K562 (cell line): ENCODE data around the gene HEPHL1. TPM values are rescaled to one million over a fixed set of nuclear protein-coding genes. Genes with fewer than 3 reads are reported as not detected.

Experiments
- CTBP1 ChIP-seq: fragments of 450-650 bp; IDR thresholded peaks from 2 replicates; pipeline ENCODE4 v1.6.1; 2016; ENCODE audit warnings: borderline replicate concordance
- IRF9 ChIP-seq: fragments of 450-650 bp; IDR thresholded peaks from 2 replicates; pipeline ENCODE4 v1.6.1; 2016; ENCODE audit warnings: missing biosample characterization, missing genetic modification characterization
- PKNOX1 ChIP-seq: fragments of 450-650 bp; IDR thresholded peaks from 2 replicates; pipeline ENCODE4 v1.6.1; 2016
- PRDM10 ChIP-seq: fragments of 450-650 bp; IDR thresholded peaks from 2 replicates; pipeline ENCODE4 v1.6.1; 2018; ENCODE audit not compliant: partially characterized antibody
- STAT6 ChIP-seq: sonication (generic); formaldehyde crosslinking; IDR thresholded peaks from 2 replicates; pipeline ENCODE4 v1.8.1; 2023; ENCODE audit warnings: mild to moderate bottlenecking, missing genetic modification reagents
- ZNF121 ChIP-seq: sonication (generic); formaldehyde crosslinking; conservative IDR thresholded peaks from 2 replicates; pipeline ENCODE4 v1.8.0; 2022; ENCODE audit warnings: missing genetic modification reagents
- ZNF277 ChIP-seq: fragments of 250-450 bp; sonication (Bioruptor Pico); IDR thresholded peaks from 2 replicates; pipeline ENCODE4 v1.8.0; 2022; ENCODE audit warnings: inconsistent platforms, mild to moderate bottlenecking, moderate library complexity, borderline replicate concordance
- ZNF41 ChIP-seq: fragments of 250-450 bp; sonication (Bioruptor Pico); conservative IDR thresholded peaks from 2 replicates; pipeline ENCODE4 v1.4.0; 2020; ENCODE audit warnings: mild to moderate bottlenecking
- ZNF551 ChIP-seq: fragments of 250-450 bp; sonication (Bioruptor Pico); IDR thresholded peaks from 2 replicates; pipeline ENCODE4 v1.5.0; 2021; ENCODE audit warnings: mild to moderate bottlenecking, moderate library complexity
- ZNF561 ChIP-seq: fragments of 450-650 bp; formaldehyde crosslinking; conservative IDR thresholded peaks from 2 replicates; pipeline ENCODE4 v1.4.0; 2020; ENCODE audit warnings: mild to moderate bottlenecking, moderate library complexity
- polyA plus RNA-seq, 8 experiments: library from polyadenylated mRNA; depleted of rRNA in 4 of 8; stranded (reverse) in 5 of 8; unstranded in 3 of 8; fragments of >200 nt; fragmentation: Nextera tagmentation in 2 of 8; fragmentation: Illumina TruSeq in 1 of 8; extraction: Ambion mirVana in 2 of 8; extraction: Trizol in 1 of 8; gene quantifications; 2 replicates each; pipeline versions ENCODE4 v1.2.1 to v1.2.3, GENCODE V29; 2011 to 2014; ENCODE audit warnings: inconsistent platforms in 1 of 8, missing spikeins in 1 of 8
- total RNA-seq, 7 experiments: library from RNA; depleted of rRNA in 6 of 7; stranded (reverse); fragments of >200 nt in 6 of 7; fragmentation: Illumina TruSeq in 2 of 7; extraction: Trizol in 2 of 7; gene quantifications; 2 replicates each; pipeline versions ENCODE4 v1.2.1 to v1.2.3, GENCODE V29; 2011 to 2021; ENCODE audit warnings: low replicate concordance in 1 of 7
- TF ChIP-seq, protein P1 (sequence below): fragments of 250-450 bp; sonication (Bioruptor Pico); IDR thresholded peaks from 2 replicates; pipeline ENCODE4 v1.5.0; 2022; ENCODE audit warnings: mild to moderate bottlenecking
- TF ChIP-seq, protein P2 (sequence below), 2 experiments: fragments of 450-650 bp in 1 of 2; sonication (generic) in 1 of 2; formaldehyde crosslinking; conservative IDR thresholded peaks; 2 replicates each; pipeline versions ENCODE4 v1.4.0 to v1.8.1; 2020 to 2022; ENCODE audit warnings: mild to moderate bottlenecking in 1 of 2, missing genetic modification reagents in 1 of 2

Gene HEPHL1
- total and polyA plus RNA-seq, 9 of the 15 experiments (the other 6 are each of a cell fraction or from before 2014, with no cell fraction given): 0.01 TPM; not detected in 8

GRCh38 chr11:94043241-94043640 is 22.1 kb downstream of the HEPHL1 start (continued):
- TF ChIP-seq ZNF277 (CRISPR knock-in tag) (no peak), ZNF41 (no peak), CTBP1 (no peak), STAT6 (no peak), ZNF561 (no peak), PKNOX1 (no peak), ZNF551 (no peak), ZNF121 (CRISPR knock-in tag) (no peak), PRDM10 (no peak), IRF9 (no peak)
- TF ChIP-seq, protein P1, sequence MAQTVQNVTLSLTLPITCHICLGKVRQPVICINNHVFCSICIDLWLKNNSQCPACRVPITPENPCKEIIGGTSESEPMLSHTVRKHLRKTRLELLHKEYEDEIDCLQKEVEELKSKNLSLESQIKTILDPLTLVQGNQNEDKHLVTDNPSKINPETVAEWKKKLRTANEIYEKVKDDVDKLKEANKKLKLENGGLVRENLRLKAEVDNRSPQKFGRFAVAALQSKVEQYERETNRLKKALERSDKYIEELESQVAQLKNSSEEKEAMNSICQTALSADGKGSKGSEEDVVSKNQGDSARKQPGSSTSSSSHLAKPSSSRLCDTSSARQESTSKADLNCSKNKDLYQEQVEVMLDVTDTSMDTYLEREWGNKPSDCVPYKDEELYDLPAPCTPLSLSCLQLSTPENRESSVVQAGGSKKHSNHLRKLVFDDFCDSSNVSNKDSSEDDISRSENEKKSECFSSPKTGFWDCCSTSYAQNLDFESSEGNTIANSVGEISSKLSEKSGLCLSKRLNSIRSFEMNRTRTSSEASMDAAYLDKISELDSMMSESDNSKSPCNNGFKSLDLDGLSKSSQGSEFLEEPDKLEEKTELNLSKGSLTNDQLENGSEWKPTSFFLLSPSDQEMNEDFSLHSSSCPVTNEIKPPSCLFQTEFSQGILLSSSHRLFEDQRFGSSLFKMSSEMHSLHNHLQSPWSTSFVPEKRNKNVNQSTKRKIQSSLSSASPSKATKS (CRISPR knock-in tag): no peak
- TF ChIP-seq, protein P2, sequence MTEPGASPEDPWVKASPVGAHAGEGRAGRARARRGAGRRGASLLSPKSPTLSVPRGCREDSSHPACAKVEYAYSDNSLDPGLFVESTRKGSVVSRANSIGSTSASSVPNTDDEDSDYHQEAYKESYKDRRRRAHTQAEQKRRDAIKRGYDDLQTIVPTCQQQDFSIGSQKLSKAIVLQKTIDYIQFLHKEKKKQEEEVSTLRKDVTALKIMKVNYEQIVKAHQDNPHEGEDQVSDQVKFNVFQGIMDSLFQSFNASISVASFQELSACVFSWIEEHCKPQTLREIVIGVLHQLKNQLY (CRISPR knock-in tag; conservative IDR thresholded peaks at IDR 0.05): no peak
